Thyroid gland (tissue), 4 donors: Measurements from ENCODE around the gene PARD3. TPM values are rescaled to one million over a fixed set of nuclear protein-coding genes. Genes with fewer than 3 reads are reported as not detected.
A peak's percentile ranks its signal among the peaks of the same experiment; 100 is the strongest.

Source experiments
- DNase-seq, 2 donors: peaks; one replicate each; pipeline ENCODE4 v3.0.0-alpha.2; 2019
- H3K27ac ChIP-seq, 3 donors: fragments of 200-600 bp; sonication (generic); 1 replicate in 2 of 3; 2 replicates in 1 of 3; pipeline ENCODE4 v1.5.1; 2016 to 2019; ENCODE audit warnings: mild to moderate bottlenecking in 1 of 3, moderate library complexity in 1 of 3
- H3K27me3 ChIP-seq: fragments of 200-600 bp; sonication (generic); one replicate; pipeline ENCODE4 v1.5.1; 2019
- H3K36me3 ChIP-seq, 2 donors: fragments of 200-600 bp; sonication (generic); one replicate each; pipeline ENCODE4 v1.5.1; 2016 to 2019
- H3K4me1 ChIP-seq, 2 donors: fragments of 200-600 bp; sonication (generic); one replicate each; pipeline ENCODE4 v1.5.1; 2017 to 2019
- H3K4me3 ChIP-seq, 3 donors: fragments of 200-600 bp; sonication (generic); replicated peaks in 1 of 3; 1 replicate in 2 of 3; 2 replicates in 1 of 3; pipeline ENCODE4 v1.5.1; 2016; ENCODE audit warnings: mild to moderate bottlenecking in 1 of 3
- H3K9me3 ChIP-seq: fragments of 200-600 bp; sonication (generic); one replicate; pipeline ENCODE4 v1.5.1; 2017
- CTCF ChIP-seq, 6 experiments: fragments of 200-600 bp in 3 of 6; fragments of 450-650 bp in 3 of 6; sonication (generic) in 3 of 6; IDR thresholded peaks; one replicate each; pipeline ENCODE4 v1.5.1; 2016 to 2019; ENCODE audit warnings: antibody characterized with exemption in 6 of 6, mild to moderate bottlenecking in 2 of 6, inconsistent platforms in 1 of 6, moderate library complexity in 1 of 6
- POLR2A ChIP-seq, 2 donors: fragments of 450-650 bp; IDR thresholded peaks; one replicate each; pipeline ENCODE4 v1.6.1; 2017; ENCODE audit warnings: antibody characterized with exemption in 2 of 2, mild to moderate bottlenecking in 2 of 2, moderate library complexity in 1 of 2
- WGBS, 2 donors: methylation state at CpG; one replicate each; pipeline ENCODE4 v1.1.5; 2017; 5-methylcytosine and 5-hydroxymethylcytosine counted together
- intact Hi-C: fragments of 100-400 bp; cut with DNase I; formaldehyde crosslinking; loops from one replicate; pipeline ENCODE4 v1.15.1; 2023
- total RNA-seq, 4 donors: library from RNA; depleted of rRNA; stranded (reverse); fragments of >200 nt; gene quantifications; one replicate each; pipeline ENCODE4 v1.2.3, GENCODE V29; 2016

The PARD3 gene
- total RNA-seq, 4 donors from 2014 or later, result 48.6 to 88.4 (median 57.7) TPM

DNA sequence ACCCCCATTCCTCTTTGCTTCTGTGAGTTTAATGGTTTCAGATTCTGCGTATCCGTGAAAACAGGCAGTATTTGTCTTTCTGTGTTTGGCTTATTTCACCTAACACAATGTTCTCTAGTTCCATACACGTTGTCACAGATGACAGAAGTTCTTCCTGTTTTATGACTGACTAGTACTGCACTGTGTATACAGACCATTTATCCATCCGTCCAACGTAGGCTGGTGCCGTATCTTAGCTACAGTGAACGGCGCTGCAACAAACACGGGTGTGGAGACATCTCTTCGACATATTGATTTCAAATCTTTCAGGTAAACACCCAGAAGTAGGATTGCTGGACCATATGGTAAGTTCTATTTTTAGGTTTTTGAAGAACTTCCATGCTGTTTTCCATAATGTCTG lies 181.7 kb downstream of the PARD3 start:
- H3K27ac ChIP-seq, result no peak overlapping the region
- H3K27me3 ChIP-seq, result no peaks in the 10 kb centered on the region
- no peaks in the 10 kb centered on the region for H3K36me3 ChIP-seq
- intact Hi-C loops, result loop anchor here (10.0 kb wide), 1 partner anchor 289 kb away; no protein-coding TSS in a partner anchor
- H3K4me3 ChIP-seq, result no peak overlapping the region
- TF ChIP-seq POLR2A (IDR thresholded peaks at IDR 0.05) (no peak), CTCF (IDR thresholded peaks at IDR 0.05) (no peak)
- DNase-seq, result no peak
- H3K9me3 ChIP-seq, result no peaks in the 10 kb centered on the region
- 89 to 96% methylated on average over 10 of the region's 10 CpGs for WGBS, 2 donors
- H3K4me1 ChIP-seq, result peaks cover 7 to 26% of the 10 kb centered on the region in 2 donors

DNA sequence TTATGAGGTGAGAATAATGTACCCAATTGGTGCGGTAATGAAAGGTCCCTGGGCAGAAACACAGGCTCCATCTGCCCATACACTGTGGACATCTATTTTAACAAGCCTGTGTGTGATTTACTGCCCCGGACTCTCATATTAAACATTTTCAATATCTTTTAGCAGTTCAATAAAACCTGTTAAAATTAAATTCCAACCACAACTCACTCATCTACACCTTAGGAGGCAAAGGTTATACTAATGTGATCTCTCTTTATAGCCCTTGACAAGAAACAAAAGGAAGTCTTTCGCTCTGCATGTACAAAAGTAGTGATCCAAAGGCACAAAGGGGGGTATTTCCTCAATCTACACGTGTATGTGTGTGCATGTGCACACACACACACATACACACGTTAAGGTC lies 186.0 kb downstream of the PARD3 start:
- 96% methylated on average over 5 of the region's 5 CpGs for WGBS, 2 donors
- Histone ChIP-seq H3K4me1 (peaks cover 11 to 29% of the 10 kb centered on the region in 2 donors), H3K4me3 (no peak overlapping the region), H3K9me3 (no peaks in the 10 kb centered on the region), H3K27me3 (no peaks in the 10 kb centered on the region), H3K36me3 (no peaks in the 10 kb centered on the region), H3K27ac (no peak overlapping the region)
- TF ChIP-seq CTCF (IDR thresholded peaks at IDR 0.05) (no peak), POLR2A (IDR thresholded peaks at IDR 0.05) (no peak)
- no peak for DNase-seq
- intact Hi-C loops, result no loop called here

DNA sequence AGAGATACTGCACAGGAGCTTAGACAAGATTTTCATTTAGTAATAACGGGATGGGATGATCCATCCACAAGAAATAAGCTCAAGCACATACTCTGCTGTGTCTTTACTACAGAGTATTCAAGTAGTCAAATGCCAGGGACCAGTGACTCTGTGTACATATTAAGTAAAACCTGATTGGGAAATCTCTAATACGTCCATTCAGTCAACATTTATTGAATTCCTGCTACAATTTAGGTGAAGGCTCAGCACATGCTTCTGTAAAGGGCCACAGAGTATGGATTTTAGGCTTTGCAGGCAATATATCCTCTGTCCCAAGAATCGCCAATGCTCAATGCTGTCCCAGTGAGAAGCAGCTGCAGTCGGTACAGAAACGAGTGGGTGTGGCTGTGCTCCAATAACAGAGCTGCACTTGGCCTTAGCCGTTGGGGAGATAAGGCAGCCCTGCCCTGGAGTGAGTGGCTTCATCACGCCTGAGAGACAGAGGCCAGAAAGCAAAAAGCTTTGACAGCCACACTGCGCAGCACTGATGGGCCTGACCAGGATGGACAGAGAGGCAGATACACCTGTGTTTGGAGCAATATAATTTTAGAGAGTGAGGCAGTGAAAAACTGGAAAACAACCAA lies 186.8 kb downstream of the PARD3 start:
- Histone ChIP-seq H3K9me3 (no peaks in the 10 kb centered on the region), H3K27ac (no peak overlapping the region), H3K36me3 (no peaks in the 10 kb centered on the region), H3K4me3 (no peak overlapping the region), H3K27me3 (no peaks in the 10 kb centered on the region), H3K4me1 (peaks cover 19 to 35% of the 10 kb centered on the region in 2 donors)
- no peak for TF ChIP-seq POLR2A (IDR thresholded peaks at IDR 0.05)
- no peak for TF ChIP-seq CTCF (IDR thresholded peaks at IDR 0.05)
- 35 to 41% methylated on average over 8 of the region's 8 CpGs for WGBS, 2 donors
- intact Hi-C loops, result no loop called here
- DNase-seq, result peak; percentile 75 to 77

GRCh38 chr10:34627741-34628140 lies 187.4 kb downstream of the PARD3 start:
- Histone ChIP-seq H3K27me3 (no peaks in the 10 kb centered on the region), H3K4me3 (no peak overlapping the region), H3K9me3 (no peaks in the 10 kb centered on the region), H3K4me1 (peaks cover 25 to 41% of the 10 kb centered on the region in 2 donors), H3K27ac (no peak overlapping the region), H3K36me3 (no peaks in the 10 kb centered on the region)
- DNase-seq, result no peak
- WGBS, 2 donors, result 72 to 74% methylated on average over 3 of the region's 3 CpGs
- no peak for TF ChIP-seq CTCF (IDR thresholded peaks at IDR 0.05)
- no peak for TF ChIP-seq POLR2A (IDR thresholded peaks at IDR 0.05)
- intact Hi-C loops, result no loop called here

DNA sequence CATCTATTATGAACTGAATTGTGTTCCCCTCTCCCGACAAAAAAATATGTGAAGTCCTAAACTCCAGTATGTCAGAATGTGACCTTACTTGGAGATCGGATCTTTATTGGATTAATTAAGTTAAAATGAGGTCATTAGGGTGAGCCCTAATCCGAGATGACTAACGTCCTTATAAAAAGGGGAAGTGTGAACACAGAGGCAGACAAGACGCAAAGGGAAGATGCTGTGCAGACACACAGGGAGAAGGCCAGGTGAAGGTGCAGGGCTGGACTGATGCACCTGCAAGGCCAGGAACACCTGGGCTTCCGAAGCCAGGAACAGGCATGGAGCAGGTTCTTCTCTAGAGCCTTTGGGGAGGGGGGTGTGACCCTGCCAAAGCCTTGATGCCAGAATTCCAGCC lies 187.8 kb downstream of the PARD3 start:
- peaks cover 29 to 41% of the 10 kb centered on the region in 2 donors for H3K4me1 ChIP-seq
- H3K4me3 ChIP-seq, result no peak overlapping the region
- TF ChIP-seq POLR2A (IDR thresholded peaks at IDR 0.05), result no peak
- TF ChIP-seq CTCF (IDR thresholded peaks at IDR 0.05), result no peak
- no peaks in the 10 kb centered on the region for H3K27me3 ChIP-seq
- DNase-seq, result no peak
- no peaks in the 10 kb centered on the region for H3K9me3 ChIP-seq
- H3K27ac ChIP-seq, result no peak overlapping the region
- H3K36me3 ChIP-seq, result no peaks in the 10 kb centered on the region
- WGBS, 2 donors, result 87 to 91% methylated on average over 6 of the region's 6 CpGs
- intact Hi-C loops, result no loop called here
